SH-SY5Y (cell line): ENCODE measurements around the gene ACTR5.

Source experiments
- GATA2 ChIP-seq: IDR thresholded peaks from 2 replicates; pipeline ENCODE4 v1.6.1; 2011; ENCODE audit warnings: mild to moderate bottlenecking, low read depth, low read length
- GATA3 ChIP-seq: IDR thresholded peaks from 2 replicates; pipeline ENCODE4 v1.6.1; 2011; ENCODE audit warnings: low read depth, mild to moderate bottlenecking, low read length, moderate library complexity

DNA sequence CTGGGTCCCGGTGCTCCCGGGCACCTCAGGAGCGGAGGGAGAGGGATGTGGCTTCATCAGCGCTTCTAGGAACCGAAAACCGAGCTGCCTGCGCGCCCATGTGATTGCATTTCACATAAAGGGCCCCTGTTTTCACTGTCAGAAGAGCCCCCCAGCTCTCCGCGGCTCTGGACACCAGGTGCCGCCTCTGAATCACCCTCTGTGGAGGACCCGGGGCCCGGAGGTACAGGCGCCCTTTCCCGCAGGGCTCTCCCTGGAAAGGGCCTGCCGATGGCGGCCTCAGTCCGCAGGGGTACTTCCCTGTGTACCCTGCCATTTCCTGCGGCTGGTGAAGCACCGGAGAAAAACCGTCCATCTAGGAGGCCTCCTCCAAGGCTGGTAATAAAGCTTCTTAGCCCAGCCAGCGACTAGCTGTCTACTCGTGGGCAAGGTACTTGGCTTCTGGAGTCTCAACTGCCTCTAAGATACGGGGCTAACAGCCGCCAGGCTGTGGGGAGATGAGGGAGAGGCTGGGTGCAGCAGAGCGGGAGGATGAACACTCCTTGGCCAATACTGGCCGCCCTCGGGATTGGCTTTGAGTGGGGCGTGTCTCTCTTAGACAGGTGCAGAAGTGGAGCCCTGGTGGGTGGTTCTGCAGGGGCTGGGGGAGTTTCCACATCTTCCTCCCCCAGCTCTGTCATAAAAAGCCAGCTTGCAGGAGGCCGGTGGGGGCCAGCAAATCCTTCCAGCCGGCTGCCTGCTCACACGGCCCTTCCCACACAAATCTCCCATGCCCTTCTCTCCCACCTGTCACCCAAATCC, 58.8 kb downstream of the ACTR5 start:
- TF ChIP-seq GATA2 (no peak), GATA3 (no peak)
